Right lobe of liver (tissue), 4 donors: ENCODE measurements around the gene HGD.

ENCODE experiments used
- POLR2A ChIP-seq: fragments of 450-650 bp; IDR thresholded peaks from one replicate; pipeline ENCODE4 v1.6.1; 2017; ENCODE audit warnings: antibody characterized with exemption, mild to moderate bottlenecking
- TF ChIP-seq, protein P1 (sequence below), 4 donors: fragments of 200-600 bp in 3 of 4; fragments of 450-650 bp in 1 of 4; IDR thresholded peaks; one replicate each; pipeline versions ENCODE4 v1.5.1 to v1.8.0; 2016 to 2022; ENCODE audit warnings: antibody characterized with exemption in 4 of 4, mild to moderate bottlenecking in 2 of 4
- donor health status: DM: no; HTN: no; CAD: no.
- donor health status: DM: no; HTN: no; CAD: no.
- donor health status: DM: no; HTN: yes; CAD: no.

DNA sequence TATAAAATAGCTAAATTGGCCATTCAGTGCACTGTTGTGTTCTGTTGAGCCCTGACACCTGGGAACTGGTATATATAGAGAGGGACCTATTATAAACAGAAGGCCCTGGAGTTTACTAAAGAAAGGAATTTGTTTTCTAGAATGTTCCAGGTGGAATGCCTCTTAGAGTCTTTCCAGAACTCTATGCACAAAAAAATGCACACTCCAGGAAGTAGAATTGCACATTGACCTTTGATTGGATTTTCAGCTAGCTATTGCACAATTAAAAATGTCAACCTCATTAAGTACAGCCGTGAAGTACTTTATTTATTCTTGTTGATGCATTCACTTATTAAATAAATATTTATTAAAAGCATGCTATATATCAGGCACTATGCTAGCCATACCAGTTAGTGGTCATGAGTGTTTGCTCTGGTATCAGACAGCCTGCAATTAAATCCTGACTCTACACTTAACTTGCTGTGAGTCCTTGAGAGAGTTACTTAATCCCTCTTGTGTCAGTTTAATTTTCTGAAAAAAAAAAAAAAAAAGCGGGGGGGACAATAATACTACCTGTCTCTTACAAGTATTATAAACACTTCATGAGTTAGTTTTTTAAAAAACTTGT lies 45.1 kb downstream of the HGD start:
- TF ChIP-seq, protein P1, sequence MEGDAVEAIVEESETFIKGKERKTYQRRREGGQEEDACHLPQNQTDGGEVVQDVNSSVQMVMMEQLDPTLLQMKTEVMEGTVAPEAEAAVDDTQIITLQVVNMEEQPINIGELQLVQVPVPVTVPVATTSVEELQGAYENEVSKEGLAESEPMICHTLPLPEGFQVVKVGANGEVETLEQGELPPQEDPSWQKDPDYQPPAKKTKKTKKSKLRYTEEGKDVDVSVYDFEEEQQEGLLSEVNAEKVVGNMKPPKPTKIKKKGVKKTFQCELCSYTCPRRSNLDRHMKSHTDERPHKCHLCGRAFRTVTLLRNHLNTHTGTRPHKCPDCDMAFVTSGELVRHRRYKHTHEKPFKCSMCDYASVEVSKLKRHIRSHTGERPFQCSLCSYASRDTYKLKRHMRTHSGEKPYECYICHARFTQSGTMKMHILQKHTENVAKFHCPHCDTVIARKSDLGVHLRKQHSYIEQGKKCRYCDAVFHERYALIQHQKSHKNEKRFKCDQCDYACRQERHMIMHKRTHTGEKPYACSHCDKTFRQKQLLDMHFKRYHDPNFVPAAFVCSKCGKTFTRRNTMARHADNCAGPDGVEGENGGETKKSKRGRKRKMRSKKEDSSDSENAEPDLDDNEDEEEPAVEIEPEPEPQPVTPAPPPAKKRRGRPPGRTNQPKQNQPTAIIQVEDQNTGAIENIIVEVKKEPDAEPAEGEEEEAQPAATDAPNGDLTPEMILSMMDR (IDR thresholded peaks at IDR 0.05), result no peak
- TF ChIP-seq POLR2A, result no peak
